Activated CD4-positive, alpha-beta T cell treated with anti-CD3 and anti-CD28 coated beads, Interleukin-2, amount 50 U/mL, for 1 hour (primary cell): ENCODE results near the gene KCNT1.

ENCODE experiments used
- DNase-seq: peaks from one replicate; pipeline ENCODE4 v3.0.0-alpha.2; 2020

KCNT1 gene

DNA sequence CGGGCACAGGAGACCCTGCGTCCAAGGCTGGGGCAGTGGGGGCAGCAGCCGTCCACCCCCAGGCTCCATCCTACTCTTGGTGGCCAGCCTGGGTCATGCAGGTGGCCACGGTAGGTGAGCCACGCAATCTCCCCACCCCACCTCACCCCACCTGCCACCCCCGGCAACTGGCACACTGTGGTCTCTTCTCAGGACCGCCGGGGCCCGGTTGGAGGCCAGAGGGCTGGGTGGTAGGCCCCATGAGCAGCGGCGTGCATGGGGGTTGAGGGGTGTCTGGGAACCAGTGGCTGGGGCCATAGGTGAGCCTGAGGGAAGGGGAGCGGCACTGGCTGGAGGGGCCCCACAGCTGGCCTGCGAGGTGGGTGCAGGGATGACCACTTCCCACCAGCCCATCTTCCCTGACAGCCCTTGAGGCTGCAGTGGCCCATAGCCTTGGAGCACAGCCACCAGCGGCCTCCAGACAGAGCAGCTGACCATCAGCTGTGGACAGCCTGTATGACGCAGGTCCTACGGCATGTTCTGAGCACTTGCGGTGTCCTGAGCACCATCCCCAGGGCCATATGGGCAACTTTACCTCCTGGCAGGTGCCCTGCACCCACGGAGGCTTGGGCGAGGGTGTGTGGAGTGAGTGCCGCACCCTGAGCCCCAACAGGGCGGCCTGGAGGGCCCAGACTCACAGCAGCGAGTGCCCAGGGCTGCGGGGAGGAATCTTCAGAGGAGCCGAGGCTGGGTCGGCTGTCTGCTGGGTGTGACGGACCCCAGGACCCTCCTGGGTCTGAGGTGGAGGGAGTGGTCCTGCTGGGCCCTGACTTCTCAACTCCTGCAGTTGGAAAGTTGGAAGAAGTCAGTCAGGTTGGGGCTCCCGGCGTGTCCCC, 47.4 kb downstream of the KCNT1 start:
- DNase-seq = no peak

DNA sequence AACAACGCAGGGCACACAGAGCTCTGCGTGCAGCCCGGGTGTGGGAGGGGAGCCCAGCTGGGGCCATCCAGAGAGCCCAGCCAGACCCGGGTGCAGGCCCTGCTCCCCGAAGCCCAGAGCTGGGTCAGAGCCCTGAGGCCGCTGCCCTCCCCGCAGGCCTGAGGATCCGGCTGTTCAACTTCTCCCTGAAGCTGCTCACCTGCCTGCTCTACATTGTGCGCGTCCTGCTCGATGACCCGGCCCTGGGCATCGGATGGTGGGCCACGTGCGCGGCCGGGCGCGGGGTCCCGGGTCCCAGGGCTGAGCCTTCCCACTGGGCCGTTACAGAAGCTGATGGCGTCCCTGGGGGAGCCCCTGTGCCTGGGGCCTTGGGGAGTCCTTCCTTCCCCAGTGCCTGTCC, 48.8 kb downstream of the KCNT1 start:
- DNase-seq = no peak

DNA sequence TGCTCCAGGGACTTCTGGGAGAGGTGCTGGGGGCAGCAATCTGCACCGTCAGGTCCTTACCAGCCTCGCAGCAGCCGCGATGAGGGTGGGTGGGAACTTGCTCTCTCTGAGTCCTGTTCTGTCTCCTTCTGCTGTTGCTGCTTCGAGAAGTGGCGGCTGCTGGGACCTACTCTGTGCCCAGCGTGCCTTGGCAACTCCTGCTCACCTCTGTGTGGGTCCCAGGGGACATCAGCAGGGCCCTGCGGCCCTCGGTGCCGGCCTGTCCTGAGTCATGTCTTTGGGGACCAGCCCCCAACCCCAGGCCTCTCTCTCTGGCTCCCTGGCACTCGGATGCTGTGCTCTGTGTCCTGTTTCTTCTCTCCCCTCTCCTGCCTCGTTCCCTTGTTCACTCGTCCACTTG, 49.5 kb downstream of the KCNT1 start:
- DNase-seq = no peak

DNA sequence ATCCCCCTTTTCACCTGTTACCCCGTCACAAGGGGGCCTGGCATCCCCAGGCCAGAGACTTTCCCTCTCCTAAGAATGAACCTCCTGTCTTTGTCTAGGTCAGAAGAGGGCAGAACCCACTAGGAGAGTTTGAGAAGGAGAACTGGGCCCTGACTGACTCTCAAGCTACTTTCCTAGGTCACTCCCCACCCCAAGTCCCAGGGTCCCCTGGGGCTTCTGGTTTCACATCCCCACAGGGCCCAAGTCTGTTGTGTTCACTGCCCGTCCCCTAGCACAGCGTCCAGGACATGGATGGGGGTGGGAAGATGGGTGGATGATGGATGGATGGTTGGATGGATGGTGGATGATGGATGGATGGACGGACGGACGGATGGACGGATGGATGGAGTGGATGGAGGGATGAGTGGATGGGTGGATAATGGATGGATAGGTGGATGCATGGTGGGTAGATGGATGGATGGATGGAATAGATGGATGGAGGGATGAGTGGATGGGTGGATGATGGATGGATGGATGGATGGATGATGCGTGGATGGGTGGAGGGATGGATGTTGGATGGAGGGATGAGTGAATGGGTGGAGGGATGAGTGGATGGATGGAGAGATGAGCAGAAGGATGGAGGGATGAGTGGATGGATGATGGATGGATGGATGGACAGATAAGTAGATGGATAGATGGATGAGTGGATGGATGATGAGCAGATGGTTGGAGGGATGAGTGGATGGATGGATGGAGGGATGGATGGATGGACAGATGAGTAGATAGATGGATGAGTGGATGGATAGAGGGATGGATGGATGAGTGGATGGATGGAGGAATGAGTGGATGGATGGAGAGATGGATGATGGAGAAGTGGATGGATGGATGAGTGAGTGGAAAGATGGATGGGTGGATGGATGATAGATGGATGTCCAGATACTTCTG, 50.6 kb downstream of the KCNT1 start:
- DNase-seq = no peak

DNA sequence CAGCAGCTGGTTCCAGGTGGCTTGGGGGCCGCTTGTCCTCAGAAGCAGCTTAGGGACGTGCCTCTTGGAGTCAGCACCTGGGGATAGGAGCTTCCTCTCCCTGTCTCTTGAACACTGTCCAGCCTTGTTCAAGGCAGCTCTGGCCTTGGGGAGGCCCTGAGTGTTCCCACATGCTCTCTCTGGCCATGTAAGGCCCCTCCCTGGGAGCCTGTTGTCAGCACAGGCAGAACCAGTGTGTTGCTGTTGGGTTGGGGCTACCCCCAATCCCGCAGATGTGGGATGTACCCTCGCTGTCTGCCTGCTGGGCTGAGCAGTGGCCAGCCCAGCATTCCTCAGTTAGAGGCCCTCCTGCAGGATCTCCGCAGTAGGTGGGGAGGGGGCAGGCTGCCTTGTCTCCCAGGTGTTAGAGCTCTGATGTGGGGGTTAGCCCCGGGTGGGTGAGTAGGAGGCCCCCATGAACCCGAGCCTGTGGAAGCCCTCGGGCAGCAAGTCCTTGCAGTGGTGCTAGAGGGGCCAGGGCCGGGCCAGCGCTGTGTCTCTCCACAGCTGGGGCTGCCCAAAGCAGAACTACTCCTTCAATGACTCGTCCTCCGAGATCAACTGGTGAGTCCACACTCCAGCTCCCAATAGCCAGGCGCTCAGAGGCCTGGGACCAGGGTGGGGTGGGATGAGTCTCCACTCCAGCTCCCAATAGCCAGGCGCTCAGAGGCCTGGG, 51.6 kb downstream of the KCNT1 start:
- DNase-seq = no peak

DNA sequence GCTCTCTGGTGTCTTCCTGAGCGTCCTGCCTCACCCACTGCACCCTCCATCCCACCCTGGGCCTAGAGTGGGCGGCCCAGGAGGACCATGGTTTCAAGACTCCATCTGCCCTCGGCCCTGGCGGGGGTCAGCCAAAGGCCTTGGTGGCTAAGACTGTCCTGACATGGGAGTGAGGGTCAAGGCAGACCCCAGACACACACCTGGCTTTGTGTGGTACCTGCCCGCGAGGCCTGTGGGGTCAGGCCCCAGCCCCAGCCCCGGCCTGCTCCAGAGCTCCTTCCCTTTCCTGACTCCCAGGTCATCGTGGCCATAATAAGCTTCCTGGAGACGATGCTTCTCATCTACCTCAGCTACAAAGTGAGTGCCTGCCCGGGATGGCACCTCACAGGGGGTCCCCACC, 54.6 kb downstream of the KCNT1 start:
- DNase-seq = no peak

DNA sequence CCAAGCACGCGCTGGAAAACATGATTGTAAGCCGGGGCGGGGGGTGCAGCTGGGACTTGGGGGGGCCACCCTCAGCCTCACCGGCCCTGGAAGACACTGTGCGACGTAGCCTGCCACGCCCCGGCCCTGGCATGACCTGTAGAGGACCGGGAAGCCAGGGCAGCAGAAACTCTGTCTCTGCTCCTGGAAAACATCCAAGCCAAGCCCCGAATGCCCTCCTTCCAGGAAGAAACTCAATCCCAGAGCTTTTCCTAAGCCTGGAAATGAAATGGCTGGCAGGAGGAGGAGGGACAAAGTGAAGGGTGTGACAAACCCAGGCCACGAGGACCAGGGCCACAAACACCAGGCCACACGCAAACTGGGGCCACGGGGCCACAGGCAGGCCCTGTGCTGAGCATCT, 55.4 kb downstream of the KCNT1 start:
- DNase-seq = no peak

DNA sequence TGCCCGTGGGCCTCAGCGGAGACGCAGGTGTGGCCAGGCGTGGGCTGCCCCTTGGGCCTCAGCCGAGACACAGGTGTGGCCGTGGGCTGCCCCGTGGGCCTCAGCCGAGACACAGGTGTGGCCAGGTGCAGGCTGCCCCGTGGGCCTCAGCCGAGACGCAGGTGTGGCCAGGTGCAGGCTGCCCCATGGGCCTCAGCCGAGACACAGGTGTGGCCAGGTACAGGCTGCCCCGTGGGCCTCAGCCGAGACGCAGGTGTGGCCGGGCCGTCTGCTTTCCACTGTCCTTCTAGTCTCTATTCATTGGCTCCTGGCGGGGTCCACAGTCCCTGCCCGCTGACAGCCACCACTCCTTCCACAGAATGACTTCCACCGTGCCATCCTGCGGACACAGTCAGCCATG, 56.1 kb downstream of the KCNT1 start:
- DNase-seq = no peak

DNA sequence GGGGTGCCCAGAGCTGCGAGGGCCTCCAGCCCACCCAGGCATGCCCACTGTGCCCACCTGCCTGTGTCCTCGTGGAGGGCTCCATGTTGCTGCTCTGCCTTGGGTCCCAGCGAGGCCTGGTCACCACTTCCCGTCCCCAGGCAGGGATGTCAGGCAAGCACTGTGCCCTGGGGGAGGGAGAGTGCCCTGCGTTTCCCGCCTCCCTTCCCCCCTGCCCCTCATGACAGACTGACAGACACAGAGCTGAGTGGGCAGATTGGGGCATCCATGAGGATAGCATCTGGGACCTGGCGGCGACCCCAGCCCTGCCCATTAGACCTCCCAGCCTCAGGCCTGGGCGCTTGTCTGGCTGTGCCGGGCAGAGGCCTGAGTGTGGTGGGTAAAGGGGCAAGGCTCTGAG, 56.9 kb downstream of the KCNT1 start:
- no peak for DNase-seq

DNA sequence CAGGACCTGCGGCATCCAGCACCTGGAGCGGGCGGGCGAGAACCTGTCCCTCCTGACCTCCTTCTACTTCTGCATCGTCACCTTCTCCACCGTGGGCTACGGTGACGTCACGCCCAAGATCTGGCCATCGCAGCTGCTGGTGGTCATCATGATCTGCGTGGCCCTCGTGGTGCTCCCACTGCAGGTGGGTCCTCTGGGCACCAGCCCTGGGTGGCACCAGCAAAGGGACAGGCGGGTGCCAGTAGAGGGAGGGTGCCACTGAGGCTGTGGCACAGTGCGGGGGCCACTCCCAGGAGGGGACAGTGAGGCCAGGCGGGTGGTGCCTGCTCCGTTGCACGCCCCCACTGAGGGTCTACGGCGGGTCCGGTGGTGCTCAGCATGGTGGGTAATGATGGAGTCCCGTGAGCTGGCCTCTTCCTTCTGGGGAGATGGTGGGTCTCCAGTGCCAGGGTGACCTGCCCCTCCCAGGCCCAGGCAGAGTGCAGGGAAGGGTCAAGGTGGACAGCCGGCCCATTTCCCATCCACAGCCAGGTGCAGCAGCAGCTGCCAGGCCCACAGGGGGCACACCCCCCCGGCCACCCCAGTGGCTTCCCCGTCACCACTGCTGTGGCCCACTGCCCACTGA, 57.8 kb downstream of the KCNT1 start:
- no peak for DNase-seq

DNA sequence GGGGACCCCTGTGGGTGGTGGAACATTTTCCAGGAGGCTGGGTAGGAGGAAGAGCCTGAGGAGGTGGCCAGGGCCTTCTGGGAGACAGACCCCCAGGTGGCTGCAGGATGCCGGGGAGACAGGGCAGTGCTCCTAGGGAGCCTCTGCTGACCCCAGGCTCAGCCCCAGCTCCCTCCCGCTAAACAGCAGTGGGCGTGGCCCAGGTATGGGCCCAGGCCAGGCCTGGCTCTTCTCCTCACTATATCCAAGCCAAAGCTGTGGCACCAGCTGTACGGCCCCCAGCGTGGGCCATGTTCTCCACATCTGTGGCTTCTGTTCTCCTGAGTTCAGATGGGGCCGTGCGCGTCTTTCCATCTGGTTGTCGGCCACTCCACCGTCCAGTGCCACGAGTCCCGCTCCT, 58.5 kb downstream of the KCNT1 start:
- no peak for DNase-seq

DNA sequence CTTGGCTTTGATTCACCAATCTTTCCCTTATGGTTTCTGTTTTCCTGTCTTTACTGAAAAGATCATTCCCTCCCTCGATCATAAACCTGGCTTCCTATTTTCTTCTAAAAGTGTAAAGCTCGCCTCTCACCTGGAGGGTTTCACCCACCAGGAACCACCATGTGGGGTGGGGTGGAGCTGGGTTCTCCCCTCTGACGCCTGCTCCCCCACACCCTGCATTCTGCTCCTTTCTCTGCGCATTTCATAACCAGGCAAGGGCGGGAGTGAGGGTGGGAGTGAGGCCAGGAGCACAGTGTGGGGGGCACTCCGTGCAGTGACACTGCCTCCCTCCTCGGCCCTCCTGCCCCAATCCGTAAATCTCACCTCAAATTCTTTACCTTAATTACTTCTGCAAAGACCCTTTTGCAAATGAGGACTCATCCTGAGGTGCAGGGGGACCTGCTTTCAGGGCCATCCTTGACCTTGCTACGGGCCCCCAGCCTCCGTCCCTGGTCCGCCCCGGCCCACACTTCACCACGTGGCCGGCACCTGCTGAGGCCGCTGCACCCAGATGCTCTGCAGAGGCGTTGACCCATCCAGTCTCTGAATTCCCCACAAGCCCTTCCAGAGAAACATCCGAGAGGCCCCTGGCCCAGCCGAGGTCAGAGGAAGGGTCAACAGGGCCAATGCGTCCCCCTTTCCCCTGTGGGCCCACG, 59.3 kb downstream of the KCNT1 start:
- DNase-seq = no peak

DNA sequence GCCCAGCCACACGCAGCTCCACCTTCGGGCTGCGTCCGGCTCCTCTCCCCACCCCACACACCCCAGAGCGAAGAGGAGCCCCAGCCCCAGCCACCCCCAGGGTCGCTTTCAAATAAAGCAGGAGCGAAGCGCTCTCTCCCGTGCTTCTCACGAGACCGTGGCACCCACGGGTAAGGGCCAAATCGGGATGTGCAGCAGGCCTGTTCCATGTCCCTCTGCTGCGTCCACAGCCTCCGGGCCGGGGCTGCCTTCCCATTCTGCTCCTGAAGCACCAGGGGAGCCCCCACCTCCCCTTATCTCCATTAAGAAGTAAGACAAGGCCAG, 59.8 kb downstream of the KCNT1 start:
- no peak for DNase-seq

DNA sequence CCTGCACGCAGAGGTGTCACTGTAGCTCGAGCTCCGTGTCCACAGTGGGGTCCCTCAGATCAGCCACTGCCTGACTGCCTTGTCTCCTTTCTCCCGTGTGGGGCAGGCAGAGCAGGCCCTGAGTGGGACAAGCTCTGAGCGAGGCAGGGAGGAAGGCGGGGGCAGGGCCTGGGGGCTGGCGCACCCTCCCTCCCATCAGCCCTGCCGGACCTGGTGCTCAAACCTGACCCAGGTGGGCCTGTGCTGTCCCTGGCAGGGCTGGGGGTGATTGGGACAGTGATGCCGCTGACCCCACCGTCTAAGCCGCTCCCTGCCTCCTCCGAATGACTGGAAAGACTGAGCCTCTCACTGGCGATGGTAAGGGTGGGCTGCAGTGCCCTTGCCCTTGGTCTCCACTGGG, 60.9 kb downstream of the KCNT1 start:
- no peak for DNase-seq

DNA sequence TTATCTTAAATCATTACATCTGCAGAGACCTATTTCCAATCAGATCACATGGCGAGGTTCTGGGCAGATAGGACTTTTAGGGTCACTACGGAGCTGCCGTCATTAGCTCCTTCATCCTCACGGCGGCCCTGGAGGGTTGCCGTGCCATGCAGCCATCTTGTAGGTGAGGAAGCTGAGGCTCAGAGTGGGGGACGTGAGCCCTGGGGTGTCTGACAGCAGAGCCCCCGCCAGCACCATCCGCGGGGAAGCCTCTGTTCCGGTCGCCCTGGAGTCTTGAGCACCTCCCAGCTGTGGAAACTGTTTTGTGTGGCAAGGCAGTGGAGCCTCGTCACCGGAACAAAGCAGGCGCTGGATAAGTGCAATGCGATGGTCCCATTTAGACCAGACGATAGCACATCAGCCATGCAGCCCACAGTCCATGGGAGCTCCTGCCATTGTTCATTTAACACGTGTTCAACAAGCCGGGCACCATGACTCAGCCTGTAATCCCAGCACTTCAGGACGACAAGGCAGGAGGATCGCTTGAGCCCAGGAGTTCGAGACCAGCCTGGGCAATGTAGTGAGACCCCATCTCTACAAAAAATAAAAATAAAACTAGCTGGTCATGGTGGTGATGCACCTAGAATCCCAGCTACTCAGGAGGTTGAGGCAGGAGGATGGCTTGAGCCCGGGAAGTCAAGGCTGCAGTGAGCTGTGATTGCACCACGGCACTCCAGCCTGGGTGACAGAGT, 61.9 kb downstream of the KCNT1 start:
- no peak for DNase-seq

DNA sequence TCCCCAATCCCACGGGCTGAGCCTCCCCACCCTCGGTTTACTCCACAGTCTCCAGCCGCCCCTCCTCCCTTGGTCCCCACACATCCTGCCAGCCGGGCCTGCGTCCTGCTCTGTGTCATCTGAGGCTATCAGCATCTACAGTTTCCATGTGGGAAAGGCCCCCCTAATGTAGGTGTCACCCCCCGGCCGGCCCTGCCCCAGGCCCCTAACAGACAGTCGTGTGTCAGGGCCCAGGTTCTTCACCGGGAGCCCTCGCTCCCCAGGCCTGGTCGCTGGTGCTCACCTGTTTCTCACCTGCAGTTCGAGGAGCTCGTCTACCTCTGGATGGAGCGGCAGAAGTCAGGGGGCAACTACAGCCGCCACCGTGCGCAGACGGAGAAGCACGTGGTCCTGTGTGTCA, 62.7 kb downstream of the KCNT1 start:
- no peak for DNase-seq

DNA sequence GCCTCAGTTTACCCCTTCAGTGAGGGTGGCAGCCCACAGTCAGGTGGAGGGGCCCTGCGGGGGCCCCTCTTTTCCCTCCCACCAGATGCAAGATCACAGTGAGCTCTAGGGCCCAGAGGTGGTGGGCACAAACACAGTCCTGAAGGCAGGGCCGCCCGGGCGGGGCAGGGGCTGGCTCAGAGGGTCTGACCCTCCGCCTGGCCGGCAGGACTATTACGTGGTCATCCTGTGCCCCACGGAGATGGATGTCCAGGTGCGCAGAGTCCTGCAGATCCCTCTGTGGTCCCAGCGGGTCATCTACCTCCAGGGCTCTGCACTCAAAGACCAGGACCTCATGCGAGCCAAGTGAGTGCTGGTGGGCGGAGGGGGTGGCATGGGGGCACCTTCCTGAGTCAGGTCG, 63.4 kb downstream of the KCNT1 start:
- no peak for DNase-seq

DNA sequence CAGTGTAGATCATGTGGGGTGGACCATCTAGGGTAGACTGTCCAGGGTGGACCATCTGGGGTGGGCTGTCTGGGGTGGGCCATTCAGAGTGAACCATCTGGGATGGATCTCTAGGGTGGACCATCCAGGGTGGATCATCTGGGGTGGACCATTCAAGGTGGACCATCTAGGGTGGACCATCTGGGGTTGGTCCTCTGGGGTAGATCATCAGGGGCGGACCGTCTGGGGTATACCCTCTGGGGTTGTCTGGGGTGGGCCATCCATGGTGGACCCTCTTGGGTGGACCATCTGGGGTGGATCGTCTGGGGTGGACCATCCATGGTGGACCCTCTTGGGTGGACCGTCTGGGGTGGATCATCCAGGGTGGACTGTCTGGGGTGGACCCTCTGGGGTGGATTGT, 64.3 kb downstream of the KCNT1 start:
- DNase-seq = no peak

DNA sequence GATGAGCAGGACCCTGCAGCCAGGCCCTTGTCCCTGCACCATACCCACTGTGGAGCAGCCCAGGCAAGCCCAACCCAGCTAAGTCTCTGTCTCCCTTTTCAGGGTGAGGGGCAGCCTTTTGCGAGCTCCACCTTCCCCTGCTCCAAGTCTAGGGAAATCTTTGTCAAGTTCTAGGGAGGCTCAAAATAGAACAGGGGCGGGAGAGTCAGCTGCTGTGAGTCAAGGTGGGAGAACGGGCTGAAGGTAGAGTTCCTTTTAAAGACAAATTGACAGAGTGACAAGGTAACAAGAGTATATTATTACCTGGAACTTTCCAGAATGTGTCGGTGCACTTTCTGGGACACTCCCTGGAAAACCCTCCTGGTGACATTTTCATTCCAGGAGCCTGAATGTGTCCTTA, 64.7 kb downstream of the KCNT1 start:
- DNase-seq = no peak

DNA sequence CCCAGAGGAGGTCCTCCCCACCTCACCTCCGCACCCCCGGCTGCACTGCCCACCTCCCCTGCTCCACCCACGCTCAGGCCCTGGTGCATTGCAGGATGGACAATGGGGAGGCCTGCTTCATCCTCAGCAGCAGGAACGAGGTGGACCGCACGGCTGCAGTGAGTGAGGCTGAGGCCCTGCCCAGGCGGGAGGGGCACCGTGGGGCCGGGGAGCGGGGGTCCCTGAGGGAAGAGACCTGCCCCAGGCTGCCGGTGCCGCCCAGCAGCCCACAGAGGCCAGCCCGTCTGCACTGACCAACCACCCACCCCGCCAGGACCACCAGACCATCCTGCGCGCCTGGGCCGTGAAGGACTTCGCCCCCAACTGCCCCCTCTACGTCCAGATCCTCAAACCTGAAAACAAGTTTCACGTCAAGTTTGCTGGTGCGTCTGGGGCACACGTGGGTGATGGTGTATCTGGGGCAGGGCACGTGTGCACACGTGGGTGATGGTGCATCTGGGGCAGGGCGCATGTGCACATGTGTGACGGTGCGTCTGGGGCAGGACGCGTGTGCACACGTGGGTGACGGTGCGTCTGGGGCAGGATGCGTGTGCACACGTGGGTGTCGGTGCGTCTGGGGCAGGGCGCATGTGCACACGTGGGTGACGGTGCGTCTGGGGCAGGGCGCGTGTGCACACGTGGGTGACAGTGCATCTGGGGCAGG, 66.7 kb downstream of the KCNT1 start:
- no peak for DNase-seq
